HG02885 (cell line): Measurements from ENCODE around the gene AP3D1.
"Not testable (repeated sequence)": the region's sequence is repeated elsewhere in the genome, so short reads cannot be mapped to it uniquely, and the experiment has no call there.

ENCODE experiments used
- ATAC-seq: cut with Tn5 transposase; IDR thresholded peaks from one replicate; pipeline ENCODE4 v1.9.1; 2021; ENCODE audit warnings: mild to moderate bottlenecking; ENCODE audit not compliant: unreplicated experiment, poor library complexity

Gene AP3D1

DNA sequence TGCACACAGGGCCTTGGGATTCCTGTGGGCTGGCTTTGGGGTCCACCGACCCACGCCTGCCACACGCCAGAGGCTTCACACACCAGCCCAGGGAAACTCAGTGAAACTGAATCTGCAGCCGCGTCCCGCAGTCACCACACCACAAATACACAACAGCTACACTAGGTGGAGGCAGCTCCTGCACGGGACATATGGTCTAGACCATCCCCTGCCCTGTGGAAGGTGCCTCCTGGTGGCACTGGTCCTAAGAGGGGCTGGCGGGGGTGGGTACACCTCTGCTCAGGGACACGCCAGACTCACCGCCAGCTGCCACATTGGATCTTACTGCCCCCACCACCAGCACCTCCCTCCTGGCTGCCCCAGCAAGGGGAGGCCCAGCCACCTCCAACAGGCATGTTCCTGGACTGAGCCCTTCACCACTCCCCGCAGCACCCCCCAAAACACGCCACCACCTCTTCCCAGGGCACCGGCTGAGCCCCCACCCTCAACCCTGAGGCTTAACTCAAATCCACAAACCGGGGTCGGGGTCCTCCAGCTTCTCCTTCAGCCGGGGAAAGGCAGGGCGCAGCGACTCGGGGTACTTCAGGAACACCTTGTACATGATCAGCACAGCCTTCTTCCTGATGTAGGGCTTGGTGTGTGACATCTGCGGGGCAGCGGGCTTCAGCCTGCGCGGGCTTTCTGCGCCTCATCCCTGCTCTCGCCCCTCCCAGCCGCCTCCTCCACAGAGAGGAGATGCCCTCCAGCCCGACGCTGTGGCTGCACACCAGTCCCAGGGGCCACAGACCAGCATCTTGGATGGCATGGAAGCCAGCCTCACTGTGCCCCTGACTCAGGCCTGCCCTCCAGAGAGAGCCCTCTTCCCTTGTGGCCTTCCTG is 21.2 kb downstream of the AP3D1 start:
- ATAC-seq, result no peak

DNA sequence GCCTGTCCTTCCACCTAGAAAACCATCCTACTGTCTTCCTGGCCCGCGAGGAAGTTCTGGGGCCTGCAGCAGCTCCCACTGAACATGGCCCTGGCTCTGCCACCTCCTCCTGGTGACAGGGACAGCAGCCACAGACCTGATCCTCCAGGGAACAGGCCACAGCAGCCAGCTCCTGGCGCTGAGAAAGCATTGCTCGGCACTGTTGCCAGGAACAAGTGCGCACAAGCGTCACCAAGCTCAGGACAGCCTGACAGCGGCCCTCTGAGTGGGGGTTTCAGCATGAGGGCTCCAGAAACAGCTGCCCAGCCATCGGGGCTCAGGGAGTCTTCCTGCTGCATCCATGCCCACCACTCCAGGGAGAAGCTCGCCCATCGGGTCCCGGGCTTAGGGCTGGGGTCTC is 21.9 kb downstream of the AP3D1 start:
- no peak for ATAC-seq

DNA sequence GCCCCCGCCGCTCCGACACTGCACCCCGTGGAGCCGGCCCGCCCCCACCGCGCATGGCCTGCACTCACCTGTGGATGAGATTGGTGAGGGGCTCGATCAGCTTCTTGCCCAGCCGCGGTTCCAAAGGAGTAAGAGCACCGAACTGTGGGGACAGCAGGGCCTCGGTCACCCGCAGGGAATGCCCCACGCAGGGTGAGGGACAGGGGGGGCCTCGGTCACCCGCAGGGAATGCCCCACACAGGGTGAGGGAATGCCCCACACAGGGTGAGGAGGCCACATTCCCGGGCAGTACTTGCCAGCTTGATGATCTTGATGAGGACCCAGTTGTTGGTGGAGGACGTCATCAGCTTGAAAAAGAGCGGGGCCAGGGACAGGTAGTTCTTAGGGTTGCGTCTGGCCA is 22.3 kb downstream of the AP3D1 start:
- no peak for ATAC-seq

DNA sequence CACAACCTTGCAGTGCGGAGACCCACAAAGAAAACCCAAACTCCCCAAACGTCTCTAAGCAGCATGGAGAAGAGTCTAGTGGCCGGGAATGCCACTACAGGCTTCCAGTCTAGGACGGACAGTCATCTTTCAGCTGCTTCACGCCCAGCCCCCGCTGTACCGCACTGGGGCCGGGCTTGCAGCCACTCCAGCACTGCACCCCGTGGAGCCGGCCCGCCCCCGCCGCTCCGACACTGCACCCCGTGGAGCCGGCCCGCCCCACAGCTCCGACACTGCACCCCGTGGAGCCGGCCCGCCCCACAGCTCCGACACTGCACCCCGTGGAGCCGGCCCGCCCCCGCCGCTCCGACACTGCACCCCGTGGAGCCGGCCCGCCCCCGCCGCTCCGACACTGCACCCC is 23.1 kb downstream of the AP3D1 start:
- ATAC-seq, result not testable (repeated sequence)

DNA sequence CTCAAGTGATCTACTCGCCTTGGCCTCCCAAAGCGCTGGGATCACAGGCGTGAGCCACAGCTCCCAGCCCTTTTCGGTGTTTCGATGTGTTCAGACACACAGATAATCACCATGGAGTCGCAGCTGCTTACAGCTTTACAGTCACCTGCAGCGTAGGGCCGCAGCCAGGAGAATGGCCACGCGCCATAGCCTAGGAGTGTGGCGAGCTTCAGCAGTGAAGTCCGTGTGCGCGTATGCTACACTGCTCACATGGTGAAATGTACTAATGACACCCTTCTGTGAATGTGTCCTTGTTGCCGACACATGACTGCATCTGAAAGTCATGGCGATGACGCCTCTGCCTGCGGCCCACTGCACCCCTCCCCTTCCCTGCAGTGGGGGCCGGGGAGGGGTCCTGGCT is 23.6 kb downstream of the AP3D1 start:
- ATAC-seq, result no peak

DNA sequence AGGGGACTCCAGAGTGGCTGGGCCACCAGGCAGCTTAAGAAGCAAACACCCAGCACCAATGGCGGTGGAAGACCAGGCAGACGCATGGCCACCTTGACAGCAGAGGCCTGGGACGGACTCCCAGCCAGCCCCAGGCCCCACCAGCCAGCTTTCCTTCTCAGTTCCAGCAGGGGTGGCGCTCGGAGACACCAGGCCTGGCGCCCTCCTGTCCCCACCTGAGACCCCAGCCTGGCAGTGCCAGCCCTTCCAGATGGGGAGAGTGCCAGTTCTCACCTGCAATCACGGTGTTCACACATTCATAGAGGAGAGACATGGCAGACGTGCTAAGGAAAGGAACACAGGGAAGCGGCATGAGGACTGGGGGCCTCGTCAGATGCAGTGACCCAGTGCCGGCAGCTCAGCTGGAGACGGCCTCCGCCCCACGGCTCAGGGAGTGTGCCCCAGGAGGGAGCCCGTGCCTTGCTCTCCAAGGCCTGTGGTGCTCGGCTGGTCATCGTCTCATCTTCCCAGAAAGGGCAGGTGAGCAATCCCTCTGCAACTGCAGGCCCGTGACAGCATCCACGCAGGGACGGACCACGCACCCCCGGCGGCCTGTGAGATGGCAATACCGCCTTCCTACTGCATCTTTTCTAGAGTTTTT is 24.4 kb downstream of the AP3D1 start:
- no peak for ATAC-seq

DNA sequence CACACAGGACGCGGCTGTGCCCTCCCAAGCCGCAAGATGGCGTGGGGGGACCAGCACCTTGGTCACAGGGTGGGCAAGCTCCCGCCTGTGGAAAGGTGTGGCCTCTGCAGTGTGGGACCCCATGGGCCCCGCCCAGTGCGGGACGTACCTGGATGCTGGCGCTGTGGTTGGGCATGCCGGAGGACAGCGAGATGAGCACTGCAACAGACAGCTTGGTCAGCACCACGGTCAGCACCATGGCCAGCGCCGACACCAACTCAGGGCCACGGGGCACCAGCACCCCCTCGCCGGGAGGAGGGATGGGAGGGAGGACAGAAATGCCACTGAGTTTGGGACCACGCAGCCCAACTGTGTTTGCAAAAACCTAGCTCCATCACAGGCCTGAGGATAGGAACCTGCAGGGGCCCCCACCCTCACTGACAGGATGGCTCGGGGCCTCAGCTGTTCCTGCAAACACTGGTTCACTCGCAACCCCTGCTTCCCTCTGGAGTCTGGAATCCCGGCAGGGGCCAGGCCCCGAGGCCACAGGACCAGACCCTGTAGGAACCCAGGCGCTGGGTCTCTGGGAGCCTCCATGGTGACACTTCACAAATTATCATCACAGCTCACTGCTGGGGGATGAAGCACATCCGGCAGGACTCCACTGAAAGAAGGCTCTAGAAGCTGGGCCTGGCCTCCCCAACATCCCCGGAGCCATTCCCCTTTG is 27.5 kb downstream of the AP3D1 start:
- ATAC-seq, result no peak

DNA sequence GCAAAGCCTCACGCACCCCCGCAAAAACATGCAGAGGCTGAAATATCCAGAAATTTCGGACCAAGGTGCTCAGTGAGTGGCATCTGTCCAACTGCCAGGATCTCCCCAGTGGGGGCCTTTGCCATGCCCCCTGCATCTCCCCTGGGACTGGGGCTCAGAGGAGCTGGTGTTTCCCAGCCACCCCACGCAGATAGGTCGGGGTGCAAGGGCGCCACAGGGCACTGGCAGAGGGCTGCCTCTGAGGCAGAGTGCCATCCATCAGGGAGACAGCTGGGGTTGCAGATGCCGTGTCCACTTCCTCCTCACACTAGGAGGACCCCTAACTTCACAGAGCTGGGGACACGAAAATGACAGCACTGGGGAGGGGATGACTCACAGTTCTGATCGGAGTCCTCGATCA is 28.4 kb downstream of the AP3D1 start:
- no peak for ATAC-seq

DNA sequence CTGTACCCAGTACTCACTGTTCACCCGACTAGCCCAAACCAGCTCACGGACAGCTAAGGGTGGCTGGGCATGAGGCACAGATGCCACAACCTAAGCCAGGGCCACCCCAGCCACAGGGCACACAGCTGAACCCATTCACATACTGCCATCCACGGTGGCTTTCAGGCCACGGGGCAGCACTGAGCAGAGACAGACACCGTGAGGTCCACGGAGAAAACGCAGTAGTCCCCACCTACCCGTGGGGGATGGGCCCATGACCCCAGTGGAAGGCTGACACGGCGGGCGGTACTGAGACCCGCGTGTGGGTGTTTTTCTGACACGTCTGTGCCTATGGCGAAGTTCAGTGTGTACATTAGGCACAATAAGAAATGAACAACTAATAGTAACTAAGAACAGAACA is 29.1 kb downstream of the AP3D1 start:
- ATAC-seq, result no peak

DNA sequence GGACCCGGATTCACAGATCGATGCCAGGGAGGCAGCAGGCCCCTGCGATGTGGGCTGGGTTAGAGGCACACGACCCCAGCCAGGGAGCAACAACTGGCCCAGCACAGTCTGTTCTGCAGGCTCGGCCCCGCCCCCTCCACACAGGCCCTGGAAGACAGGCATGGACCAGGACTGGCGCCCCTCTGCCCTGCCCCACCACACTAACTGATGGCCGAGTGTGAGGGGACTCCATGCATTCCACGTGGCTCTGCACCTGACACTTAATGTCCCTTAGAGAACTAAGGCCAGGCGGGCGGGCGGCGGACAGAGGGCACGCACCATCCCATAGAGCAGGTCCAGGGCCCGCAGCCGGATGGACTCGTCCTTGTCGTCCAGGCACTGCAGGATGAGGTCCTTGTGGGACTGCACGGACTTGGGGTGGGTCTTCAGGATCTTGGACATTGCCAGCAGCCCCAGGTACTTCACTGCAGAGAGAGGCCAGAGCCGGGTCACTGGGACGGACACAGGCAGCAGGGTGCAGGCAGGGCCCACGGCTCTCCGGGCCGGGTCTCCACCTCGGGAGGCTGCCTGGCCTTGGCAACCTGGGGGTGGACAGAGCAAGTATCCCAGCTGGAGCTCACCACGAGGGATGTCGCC is 29.8 kb downstream of the AP3D1 start:
- ATAC-seq, result no peak

DNA sequence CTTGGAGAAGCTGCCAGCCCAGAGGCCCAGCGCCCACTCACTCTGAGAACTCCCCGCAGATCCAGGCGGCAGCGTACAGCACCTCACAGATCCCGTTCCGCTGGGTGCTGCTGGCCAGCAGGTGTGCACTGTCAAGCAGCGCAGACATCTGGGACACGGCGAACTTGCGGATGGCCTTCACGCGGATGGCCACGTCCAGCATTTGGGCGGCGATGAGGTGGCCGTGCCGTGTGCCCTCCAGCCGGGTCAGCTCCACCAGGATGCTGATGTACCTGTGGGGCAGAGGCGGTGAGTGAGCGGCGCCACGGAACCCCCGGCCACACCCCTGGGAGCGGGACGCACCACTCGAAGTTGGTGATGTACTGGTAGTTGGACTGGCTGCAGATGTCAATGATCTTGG is 30.5 kb downstream of the AP3D1 start:
- ATAC-seq, result no peak

DNA sequence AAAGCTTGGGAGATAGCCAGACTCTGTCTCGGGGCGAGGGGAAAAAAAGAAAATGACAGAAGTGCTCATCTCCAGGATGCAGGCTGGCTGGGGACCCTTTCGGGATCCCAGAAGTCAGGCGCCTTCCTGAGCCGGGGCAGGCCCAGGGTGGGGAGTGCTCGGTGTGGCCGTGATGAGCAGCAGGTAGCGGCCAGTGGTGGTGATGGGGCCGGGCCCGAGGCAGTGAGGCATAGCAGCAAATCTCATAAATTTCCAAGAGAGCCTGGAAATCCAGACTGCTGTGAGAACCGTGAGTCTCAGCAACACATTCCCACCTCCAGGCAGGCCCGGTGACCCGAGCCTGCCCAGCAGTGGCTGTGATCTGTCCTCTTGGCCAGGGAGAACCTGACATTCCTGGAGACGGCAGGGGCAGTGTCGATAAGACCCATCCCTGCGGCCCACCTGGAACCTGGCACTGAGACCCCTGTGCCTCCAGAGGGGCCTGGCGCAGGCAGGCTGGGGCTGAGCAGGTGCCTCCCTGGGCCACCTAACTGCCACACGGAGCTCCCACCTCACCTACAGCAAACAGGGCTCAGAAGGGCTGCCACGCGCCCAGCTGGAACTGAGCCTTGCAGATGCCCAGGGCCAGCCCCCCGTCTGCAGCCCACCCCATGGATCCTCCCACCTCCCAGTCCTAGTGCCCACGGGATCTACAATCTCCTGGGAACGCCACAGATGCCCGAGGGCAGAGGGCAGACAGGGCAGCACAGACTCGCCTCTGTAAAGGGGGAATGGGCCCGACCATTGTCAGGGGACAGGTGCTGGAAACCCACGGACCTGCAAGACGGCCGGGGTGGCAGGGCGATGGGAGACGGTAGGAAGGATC is 31.2 kb downstream of the AP3D1 start:
- no peak for ATAC-seq

DNA sequence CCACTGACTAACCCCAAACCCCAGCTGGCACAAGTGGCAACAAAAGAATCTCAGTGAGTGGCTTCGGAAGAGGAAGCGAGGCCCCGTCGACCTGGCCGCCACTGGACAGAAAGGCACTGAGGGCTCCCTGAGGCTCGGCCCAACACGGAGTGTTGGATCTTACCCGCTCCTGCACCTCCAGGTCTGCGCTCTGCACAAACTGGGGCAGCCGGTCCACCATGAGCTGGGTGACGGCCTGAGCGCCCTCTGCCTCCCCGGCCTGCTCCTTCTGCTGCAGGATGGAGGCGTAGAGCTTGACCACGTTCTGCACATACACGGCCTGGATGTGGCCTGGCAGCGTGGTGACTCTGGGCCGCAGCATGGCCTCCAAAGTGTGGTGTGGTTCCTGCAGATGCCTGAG is 32.9 kb downstream of the AP3D1 start:
- no peak for ATAC-seq

DNA sequence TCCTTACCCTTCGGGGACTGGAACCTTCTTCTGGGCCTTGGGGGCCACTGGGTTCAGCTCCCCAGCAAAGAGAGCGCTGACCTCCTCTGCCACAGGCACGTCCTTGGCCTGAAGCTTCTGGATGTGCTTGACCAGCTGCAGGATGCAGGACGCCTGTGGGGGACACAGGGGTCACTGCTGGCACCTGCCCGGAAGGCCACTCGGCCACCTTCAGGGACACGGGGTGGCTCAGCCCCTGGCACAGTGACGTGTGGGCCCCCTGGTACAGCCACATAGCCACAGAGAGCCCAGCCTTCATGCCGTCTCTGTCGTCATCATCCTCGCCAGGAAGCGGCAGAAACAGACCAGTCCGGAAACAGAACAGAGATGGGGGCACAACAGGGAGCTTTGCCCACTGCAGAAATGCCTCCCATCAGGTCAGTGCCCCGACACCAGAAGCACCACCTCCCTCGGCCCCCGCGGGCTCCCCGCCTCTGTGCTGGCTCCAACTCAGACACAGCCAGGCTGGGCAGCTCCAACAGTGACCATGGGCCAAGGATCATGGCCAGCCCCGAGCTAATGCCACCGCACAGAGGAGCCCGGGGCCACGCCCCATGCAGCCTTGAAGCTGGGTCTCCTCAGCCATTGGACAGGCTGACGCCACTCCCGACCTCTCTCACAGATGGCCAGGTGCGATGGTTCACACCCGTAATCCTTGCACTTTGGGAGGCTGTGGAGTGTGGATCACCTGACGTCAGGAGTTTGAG is 34.0 kb downstream of the AP3D1 start:
- no peak for ATAC-seq

DNA sequence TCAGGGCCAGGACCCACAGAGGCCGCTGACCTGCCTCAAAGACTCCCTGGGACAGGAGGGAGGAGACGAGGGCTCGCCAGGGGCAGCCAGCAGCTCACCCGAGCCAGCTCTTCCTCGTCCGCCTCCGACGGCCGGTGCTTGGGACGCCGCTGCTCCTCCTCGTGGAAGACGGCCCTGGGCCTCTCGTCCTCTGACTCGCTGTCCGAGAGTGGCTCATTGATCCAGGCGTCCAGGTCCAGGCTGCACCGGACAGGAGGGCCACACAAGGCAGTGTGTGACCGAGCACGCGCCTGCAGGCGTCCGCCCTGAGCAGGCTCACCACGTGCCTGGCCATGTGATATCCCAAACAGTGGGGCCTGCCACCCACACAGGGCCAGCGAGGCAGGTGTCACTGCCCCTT is 34.9 kb downstream of the AP3D1 start:
- no peak for ATAC-seq

DNA sequence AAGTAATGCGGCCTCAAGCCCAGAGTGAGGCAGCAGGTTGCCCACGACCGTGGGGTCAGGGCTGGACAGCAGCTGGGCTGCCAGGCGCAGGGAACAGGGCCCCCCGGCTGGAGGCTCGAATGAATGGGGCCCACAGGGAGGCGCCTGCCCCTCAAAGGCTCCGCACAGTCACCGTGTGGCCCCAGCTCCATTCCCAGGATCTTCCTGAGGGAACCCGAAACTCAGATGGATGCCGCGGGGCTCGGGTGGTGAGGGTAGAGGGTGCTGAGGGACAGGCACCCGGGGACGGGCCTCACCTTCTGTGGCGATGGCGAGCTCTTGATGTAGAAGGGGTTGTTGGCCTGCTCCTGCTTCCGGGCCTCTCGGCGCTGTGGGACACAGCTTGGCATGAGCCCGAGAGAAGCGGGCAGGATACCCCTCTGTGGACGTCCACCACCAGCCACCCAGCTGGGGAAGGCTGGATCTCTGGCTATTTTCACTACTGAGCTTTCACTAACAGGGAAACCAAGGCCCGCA is 35.4 kb downstream of the AP3D1 start:
- ATAC-seq, result no peak

DNA sequence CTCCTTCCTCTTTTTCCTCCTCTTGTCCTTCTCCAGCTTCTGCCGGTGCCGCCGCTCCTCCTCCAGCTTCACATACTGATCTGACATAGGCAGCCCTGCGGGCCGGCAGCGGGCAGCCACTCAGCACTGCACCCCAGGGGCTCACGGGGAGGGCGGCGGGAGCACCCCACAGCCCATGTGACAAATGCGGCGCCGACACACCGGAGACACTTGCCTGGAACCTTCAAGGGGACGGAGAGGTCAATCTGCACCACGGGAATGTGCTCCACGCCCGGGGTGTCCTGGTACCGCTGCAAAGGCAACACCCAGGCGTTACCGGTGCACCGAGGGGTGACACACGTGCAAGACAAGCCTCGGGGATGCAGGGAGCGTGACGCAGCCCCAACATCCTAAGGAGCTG is 36.0 kb downstream of the AP3D1 start:
- ATAC-seq, result no peak

DNA sequence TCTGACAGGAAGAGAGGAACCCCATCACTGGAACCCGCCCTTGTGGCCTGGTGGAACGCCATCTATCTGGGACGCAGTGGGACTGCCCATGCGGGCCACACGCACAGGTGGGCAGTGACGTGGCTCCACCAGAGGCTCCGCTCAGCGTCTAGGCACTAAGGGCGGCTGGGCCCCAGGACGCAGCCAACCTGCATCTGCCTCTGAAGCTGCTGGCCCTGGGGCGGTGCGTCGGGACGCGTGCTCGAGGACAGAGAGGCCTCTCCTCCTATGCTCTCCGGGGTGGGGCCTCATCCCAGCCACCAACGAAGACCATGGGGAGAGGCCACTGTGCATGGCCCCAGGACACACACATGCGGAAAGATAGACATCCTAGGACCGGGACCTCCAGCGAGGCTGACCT is 36.5 kb downstream of the AP3D1 start:
- no peak for ATAC-seq

DNA sequence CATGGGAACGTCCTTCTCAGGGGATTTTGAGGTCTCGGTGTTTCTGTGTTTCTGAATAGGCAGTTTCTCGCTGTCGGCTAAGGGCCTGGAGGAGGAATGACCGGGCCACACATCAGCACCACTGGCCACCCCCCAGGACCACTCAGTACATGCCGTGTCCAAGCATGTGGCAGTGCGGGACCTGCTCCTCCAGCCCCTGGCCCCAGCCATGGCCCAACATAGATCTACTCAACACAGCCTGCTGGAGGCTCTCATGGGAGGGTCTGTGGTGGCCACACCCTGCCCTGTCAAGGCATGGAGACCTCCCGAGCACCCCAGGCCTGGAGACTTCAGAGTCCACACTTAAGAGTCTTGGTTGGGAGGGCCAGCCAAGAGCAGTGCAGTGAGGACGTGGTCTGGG is 37.1 kb downstream of the AP3D1 start:
- no peak for ATAC-seq
